HG03575 (cell line): ENCODE results near the gene USP1.

Experiments
- ATAC-seq: cut with Tn5 transposase; IDR thresholded peaks from one replicate; pipeline ENCODE4 v1.9.1; 2021; ENCODE audit not compliant: unreplicated experiment, insufficient number of reproducible peaks, low FRiP score; ENCODE audit errors: extremely low read depth

The USP1 gene

DNA sequence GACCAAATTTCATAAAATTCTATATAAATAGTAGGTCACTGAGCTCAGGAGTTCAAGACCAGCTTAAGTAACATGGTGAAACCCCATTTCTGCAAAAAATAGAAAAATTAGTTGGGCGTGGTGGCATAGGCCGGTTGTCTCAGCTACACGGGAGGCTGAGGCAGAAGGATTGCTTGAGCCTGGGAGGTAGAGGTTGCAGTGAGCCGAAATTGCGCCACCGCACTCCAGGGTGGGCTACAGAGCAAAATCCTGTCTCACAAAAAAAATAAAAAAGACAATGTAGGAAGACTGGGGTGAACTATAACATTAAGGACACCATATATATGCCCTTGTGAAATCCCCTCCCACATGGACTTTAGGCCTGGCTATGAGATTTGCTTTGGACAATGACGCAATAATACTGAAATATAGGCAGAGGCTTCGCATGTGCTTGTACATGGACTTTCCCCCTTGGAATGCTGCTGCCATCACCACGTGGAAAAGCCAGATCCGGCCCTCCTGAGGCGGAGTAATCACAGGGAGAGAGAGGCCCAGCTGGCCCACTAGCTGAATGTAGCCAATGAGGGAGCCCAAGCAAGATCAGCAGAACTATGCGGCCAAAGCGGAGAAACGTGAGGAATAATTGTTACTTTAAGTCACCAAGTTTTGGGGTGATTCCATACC lies 13.1 kb upstream of the USP1 start:
- ATAC-seq, result no peak

DNA sequence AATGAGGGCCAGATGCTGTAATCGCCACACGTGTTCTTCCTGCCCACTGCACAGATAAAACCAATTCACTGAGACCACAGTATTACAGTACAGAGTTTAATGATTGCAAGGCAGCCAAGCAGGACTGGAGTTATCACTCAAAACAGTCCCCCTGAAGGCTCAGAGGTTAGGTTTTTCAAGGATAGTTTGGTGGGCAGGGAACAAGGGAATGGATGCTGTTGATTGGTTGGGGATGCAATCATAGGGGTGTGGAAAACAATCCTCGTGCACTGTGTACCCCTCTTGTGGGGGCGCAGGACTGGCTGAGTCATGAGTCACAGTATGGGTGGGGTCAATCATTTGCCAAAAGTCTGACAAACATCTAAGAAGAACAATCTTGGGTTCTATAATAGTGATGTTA lies 12.4 kb upstream of the USP1 start:
- ATAC-seq, result no peak

DNA sequence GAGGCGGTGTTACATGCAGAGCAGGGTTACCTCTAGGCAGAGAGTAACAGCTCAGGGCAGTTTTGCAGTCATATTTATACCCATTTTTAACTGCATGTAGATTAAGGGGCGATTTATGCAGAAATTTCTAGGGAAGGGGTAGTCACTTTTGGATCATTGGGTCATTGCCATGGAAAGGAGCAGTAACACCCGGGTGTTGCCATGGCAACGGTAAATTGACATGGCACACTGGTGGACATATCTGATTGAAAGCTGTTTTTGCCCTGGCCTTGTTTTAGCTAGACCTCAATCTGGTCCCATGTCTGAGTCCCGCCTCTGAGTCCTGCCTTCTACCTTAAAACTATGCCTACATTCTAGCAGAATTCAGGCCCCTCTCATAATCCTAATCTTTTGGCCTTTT lies 11.8 kb upstream of the USP1 start:
- ATAC-seq, result no peak

DNA sequence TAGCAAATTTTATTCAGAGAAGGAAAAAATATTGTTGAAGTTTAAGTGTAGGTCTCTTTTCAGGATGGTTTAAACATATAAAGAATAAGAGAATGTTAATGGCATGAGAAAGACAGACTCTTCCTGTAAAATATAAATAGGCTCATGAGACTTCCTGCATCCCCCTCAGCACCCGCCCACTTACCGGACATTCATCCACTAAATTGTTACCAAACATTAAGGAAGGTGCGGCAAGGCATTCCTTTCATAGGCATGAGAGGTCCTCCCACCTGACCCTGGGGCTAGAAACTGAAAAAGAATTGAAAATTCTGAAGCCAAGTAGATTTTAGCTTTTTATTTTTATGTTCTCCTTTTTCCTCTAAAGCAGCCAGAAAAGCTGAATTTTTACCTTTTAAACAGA lies 10.6 kb upstream of the USP1 start:
- no peak for ATAC-seq

DNA sequence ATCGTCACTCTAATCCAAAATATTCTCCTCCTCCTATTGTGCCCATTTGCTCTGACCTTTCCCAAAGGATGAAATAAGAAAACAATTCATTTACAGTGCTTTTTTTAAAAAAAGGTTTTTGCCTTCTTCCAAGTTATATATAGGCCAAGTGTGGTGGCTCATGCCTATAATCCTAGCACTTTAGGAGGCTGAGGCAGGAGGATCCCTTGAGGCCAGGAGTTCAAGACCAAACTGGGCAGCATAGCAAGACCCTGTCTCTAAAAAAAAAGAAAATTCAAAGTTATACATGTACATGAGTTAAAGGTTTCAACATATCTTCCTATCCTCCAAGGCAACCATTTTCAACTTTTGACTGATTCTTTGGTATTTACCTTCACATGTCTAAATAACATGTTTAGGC lies 10.1 kb upstream of the USP1 start:
- ATAC-seq, result no peak

DNA sequence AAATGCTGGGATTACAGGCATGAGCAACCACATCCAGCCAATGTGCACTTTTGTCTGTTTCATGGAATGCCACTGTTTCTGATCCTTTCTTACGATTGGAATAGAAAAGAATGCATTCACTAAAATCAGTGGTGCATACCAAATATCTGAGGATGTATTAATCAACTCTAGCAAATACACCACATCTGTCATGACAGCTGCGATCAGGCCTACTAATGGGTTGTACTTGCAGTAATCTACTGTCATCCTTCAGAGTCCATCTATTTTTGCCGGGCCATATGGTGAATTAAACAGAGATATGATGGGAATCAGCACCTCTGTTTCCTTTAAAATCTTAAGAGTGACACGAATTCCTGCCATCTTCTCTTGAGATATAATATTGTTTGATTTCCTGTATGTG lies 8.5 kb upstream of the USP1 start:
- ATAC-seq, result no peak

DNA sequence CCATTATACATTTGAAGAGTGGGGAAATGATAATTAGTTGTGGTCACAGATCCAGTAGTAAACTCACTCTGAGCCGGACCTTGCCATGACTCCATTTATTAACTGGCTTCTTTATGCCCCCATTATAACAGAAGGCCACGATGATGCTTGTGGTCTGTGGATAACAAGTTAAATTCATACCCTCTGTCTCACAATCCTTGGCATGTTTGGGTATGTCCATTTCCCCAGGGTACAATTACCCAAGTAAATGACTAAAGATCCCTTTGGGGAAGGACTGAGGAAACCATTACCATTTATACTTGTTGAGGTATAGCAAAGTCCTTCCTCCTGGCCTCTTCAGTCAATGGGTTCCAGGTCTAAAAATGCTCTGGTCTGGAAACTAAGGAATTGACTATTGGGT lies 7.3 kb upstream of the USP1 start:
- no peak for ATAC-seq

DNA sequence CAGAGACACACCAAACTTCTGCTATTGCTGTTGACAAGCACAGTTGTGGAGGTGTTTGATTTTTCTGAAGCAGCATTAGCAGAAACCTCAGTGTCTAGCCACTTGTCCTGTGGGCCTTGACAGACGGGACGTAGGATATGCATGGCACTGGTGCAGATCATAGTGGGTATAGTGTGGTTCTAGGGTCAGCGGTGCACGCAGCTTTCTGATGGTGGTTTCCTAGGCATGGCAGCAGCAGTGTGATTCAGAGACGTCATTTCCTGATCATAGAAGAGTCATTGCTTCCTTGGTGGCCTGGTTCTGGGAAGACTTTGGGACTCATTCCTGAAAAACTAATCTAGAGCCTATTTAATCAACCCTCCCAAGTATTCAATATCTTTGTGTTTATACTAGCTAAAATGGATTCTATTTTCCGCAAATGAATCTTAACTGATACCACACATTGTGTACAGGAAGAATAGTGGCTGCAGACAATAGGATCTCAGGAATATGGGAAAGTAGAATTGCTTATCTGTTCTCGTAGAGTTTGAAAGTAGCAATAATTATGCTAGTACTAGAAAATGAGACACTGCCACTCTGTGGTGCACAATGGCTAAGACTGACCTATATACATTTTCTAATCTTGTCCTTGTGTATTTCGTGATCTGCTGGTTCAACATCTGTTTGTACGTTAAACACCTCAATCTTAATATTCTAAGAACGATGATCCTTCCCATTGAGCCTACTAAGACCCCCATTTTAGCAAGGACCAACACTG lies 2.8 kb upstream of the USP1 start:
- ATAC-seq, result no peak

DNA sequence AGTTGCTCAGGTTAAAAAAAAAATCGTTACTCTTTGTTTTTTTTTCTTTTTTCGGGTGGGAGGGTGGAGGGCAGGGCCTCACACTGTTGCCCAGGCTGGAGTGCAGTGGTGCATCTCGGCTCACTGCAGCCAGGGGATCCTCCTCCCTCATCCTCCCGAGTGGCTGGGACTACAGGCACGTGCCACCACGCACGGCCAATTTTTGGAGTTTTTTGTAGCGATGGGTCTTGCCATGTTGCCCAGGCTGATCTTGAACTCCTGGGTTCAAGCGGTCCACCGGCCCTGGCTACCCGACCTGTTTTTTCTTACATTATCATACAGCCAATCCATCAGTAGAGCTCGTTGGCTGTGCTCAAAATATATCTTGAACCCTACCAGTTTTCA lies 2.2 kb upstream of the USP1 start:
- ATAC-seq, result no peak

DNA sequence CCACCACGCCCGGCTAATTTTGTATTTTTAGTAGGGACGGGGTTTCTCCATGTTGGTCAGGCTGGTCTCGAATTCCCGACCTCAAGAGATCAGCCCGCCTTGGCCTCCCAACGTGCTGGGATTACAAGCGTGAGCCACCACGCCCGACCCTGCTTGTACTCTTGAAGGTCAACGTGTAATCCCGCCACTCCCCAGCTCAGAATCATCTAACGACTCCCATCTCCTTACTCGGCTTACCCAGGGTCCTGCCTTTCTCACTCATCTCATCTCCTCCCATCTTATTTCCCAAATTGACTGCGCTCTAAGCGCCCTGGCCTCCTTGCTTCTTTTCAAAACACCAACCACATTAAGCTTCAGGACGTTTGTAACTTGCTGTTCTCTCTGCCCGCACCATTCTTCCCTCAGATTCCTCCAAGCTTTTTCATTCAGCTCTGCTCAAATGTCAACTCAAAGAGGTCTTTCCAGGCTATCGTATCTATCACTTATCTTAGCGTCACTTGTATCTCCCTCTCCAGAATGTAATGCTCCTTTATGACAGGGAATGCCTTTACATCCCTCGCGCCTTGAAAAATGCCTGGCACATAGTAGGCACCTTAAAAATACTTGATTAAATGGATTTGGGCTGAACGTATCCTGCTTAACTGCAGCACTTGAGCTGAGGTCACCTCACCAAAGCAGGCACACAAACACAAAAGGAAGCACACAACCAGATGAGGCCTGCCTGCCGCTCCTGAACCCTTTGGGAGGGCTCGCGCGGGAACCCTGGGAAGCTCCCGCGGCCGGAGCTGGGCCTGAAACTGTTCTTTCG lies 1.4 kb upstream of the USP1 start:
- no peak for ATAC-seq

DNA sequence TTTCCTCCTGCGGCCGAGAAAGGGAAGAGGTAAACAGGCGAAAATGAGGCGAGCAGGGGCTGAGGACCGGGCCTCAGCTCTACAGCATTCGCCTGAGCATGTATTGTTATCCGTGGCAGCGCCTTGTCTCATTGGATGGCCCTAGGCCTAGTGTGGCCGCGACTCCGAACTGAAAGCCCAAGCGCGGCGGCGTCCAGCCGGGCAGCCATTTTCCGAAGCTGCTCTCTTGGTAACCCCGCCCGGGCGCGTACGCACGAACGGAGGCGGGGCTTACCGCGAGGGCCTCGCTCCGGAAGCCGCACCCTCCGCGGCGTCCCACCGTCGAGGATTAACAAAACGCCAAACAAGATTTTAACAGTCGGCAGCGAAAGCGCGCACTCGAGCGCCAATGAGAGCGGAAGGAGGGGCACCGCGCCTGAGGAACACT lies 797 bp upstream of the USP1 start:
- ATAC-seq, result peak; percentile 1

DNA sequence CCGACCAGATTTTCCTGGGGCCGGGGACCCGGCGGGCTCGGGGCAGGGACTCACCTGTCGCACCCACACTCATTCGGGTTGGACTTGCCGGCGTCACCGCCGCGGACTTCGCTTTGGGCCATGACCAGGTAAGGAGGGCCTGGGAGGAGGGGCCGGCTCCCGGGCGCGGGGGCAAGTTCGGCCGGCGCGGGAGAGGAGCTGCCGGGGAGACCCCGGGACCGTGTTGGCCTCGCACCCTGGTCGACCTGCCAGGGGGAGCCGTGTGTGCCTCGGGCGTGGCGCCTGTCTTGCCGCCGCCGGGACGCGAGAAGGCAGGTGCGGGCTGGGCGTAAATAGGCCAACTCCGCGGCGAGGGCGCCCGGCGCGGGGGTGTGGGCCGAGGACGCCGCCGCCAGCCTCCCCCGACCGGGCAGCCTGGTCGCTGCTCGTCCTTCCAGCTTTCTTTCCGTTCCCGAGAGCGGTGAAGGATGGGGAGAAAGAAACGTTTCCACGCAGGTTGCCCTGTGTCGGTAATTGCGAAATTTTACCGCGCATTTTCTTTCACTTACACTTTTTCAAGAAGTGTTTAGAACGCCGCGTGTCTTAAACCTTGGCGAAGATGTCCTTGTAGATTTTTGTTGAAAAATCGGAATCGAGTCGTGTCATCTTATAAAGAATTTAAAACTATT lies 558 bp downstream of the USP1 start:
- no peak for ATAC-seq

DNA sequence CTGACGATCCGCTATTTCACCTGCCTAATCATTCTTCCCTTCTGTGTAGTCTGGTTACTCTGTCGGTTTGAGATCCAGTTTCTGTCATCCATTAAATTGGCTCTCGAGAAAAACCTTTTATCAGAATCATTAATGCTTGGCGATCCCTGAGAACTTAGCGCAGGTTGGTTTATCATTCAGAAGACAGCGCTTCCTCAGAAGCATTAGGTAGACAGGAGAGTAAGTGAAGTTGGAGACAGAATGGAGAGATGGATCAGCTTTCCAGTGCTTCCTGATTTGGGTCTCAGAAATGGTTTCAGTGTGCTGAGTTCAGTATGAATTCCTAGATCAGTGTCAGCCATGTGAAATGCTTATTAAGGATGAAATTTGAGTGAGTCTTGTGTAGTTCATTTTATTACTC lies 1.3 kb downstream of the USP1 start:
- no peak for ATAC-seq

DNA sequence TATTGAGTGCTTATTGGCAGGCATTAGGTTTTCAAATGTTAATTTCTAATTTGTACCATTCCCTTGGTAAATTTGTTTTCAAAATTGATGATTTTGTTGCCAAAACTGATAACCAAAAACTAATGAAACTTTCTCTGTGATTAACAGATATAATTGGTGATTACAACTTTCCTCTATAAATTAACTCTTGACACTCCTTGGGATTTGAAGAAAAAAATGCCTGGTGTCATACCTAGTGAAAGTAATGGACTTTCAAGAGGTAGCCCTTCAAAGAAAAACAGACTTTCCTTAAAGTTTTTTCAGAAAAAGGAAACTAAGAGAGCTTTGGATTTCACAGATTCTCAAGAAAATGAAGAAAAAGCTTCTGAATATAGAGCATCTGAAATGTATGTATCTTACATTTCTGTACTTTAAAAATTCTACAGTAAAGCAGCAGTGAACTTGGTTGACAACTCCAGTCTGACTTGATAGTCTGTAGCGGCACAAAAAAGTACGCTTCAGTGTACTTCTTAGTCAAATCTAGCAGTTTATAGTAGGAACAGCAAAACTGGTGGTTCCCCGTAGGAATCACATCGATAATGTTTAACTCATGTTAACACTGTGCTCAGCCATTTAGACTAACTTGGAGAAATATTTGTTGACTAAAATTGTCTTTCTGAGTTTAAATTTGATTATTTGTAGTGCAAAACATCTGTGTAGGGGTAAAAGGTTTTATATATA lies 3.0 kb downstream of the USP1 start:
- ATAC-seq, result no peak

DNA sequence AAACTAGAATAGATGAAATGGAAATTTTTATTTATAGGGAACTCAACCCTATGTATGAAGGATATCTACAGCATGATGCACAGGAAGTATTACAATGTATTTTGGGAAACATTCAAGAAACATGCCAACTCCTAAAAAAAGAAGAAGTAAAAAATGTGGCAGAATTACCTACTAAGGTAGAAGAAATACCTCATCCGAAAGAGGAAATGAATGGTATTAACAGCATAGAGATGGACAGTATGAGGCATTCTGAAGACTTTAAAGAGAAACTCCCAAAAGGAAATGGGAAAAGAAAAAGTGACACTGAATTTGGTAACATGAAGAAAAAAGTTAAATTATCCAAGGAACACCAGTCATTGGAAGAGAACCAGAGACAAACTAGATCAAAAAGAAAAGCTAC lies 7.9 kb downstream of the USP1 start:
- no peak for ATAC-seq

DNA sequence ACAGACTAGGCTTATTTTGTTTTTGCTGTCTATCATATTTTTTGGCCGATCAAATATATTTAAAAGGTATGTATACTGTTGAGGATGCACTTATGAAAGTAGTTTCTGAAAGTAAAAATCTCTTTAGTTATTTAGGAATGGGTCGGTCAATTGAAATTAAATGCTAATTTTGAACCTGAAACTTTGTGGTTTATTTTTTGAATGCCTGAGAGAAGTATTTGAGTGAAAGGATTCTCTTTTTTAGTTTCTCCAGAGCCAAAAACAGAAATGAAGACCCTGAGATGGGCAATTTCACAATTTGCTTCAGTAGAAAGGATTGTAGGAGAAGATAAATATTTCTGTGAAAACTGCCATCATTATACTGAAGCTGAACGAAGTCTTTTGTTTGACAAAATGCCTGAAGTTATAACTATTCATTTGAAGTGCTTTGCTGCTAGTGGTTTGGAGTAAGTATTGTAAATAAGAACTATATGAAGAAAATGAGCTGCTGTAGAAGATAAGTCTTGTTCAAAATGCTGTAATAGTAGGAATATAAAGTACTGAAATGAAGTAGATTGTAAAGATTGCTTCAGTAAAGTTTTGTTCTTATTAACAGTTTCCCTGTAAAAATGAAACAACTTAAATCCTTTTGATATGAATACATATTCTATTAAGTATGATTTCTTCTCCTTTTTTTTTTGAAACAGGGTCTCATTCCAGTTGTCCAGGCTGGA lies 11.5 kb downstream of the USP1 start:
- ATAC-seq, result no peak

DNA sequence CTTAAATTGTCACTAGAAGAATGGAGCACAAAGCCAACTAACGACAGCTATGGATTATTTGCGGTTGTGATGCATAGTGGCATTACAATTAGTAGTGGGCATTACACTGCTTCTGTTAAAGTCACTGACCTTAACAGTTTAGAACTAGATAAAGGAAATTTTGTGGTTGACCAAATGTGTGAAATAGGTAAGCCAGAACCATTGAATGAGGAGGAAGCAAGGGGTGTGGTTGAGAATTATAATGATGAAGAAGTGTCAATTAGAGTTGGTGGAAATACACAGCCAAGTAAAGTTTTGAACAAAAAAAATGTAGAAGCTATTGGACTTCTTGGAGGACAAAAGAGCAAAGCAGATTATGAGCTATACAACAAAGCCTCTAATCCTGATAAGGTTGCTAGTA lies 13.5 kb downstream of the USP1 start:
- ATAC-seq, result no peak

DNA sequence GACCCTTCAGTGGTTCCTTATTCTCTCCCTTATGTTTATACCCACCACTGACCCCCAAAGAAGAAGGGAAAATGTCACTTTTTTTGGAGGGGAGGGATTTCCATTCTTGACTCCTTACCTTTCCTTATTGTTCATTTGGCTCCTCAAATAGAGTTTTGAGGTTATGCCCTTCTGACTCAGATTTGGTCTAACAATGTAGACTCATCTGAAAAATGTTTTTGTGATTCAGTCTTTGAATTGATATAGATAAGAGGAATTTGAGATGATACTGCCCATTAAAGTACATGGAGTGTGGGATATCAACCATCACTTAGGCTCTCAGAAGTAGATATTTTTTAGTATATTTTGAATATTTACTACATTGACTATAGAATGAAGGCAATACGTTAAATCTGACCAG lies 16.1 kb downstream of the USP1 start:
- no peak for ATAC-seq
